GM12892 (cell line): ENCODE measurements around the gene CAMKK1.

Source experiments
- DNase-seq: peaks from one replicate; pipeline ENCODE4 v3.0.0; 2011; ENCODE audit not compliant: insufficient read length
- FAIRE-seq: peaks from 2 replicates; lab custom pipeline; 2011; peaks lifted over from hg19 to GRCh38; lab: Jason Lieb, UNC
- POLR2A ChIP-seq: IDR thresholded peaks from 2 replicates; pipeline ENCODE4 v1.6.1; 2011; ENCODE audit warnings: low read depth, low read length, control low read depth
- POLR2AphosphoS5 ChIP-seq: IDR thresholded peaks from 2 replicates; pipeline ENCODE4 v1.6.1; 2011; ENCODE audit warnings: low read depth, low read length, control low read depth
- TAF1 ChIP-seq: IDR thresholded peaks from 2 replicates; pipeline ENCODE4 v1.6.1; 2011; ENCODE audit warnings: low read depth, mild to moderate bottlenecking, control low read depth, low read length, borderline replicate concordance

The CAMKK1 gene

DNA sequence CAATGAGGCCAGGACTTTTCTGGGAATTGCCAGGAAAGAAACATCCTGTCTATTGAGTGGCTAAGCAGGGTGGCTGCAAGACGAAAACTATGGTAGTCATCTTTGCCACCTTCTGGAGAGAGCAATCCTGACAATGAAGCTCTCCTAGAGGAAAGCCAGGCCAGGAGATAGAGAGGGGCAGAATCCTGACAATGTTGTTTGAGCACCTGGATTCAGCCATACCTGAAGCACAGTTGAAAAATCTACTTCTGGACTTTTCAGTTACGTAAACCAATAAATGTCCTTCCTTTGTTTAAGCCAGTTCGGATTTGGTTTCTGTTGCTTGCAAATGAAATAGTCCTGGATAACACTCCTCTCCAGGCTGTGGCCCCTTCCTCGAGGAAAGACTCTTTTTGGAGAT lies 14.0 kb upstream of the CAMKK1 start:
- DNase-seq = no peak
- no peak for FAIRE-seq
- no peak for TF ChIP-seq POLR2A

DNA sequence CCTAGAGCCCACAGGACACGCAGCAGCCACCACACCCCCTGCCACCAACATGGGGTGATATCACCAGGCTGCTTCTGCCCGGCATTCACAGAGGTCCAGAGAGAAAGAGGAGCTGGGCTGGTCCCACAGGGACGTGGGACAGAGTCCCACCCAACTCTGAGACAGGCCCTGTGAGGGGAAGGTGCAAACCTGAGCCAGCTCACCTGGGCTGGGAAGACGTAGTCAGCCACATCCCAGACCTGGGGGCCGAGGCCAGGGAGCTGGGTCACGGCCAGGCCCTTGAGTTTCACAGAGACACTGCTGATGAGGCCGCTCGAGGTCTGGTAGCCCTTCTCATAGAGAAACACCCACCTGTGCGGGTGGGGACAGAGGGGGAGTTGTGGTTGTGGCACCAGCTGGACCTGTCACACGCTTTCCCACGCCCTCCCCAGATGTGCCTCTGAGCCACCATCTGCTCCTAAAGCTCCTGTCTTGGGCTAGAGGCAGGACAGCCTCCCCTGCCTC lies 12.2 kb upstream of the CAMKK1 start:
- TF ChIP-seq TAF1 = 0 out of 2 replicates have a peak, but pooled peaks have one; percentile 11
- no peak for TF ChIP-seq POLR2AphosphoS5
- DNase-seq (no peak), FAIRE-seq (no peak)

DNA sequence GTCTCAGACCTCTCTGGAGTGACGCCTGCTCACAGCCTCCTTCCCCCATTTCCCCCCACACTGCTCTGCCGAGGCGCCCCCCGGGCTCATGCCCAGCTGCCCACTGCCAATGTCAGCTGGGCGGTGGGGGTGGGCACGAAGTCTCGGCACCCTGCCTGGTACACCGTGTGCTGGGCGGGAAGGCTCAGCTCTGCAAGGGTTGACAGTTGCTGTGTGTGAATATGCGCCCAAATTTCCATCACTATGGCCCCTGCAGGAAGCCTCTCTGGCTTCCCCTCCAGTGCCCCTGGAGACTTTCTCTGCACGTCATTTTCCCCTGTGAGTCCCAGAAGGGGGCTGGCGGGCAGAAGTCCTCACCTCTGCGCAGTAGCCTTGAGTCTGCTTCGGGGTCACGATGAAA lies 11.6 kb upstream of the CAMKK1 start:
- FAIRE-seq = peak; percentile 73
- TF ChIP-seq TAF1 (no peak), POLR2AphosphoS5 (no peak), POLR2A (no peak)
- DNase-seq = no peak

DNA sequence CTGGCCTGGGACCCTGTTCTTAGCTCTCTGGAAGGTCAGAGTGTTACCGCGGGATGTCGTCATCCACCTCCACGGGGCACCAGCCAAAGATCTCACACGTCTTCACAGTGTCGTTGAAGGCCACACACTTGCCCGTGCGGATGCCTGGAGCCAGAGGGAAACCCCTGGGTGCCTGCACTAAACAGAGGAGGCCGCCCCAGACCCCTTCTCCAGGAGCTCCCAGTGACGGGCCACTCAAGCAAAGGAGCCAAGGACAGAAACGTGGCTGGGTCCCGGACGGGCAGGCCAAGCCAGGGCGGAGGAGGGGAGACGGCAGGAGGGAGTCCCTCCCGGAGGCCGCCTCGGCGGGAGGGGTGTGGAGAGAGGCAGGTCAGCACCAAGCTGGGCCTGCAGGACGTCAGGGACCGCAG lies 11.0 kb upstream of the CAMKK1 start:
- no peak for FAIRE-seq
- TF ChIP-seq TAF1 (no peak), POLR2AphosphoS5 (no peak), POLR2A (no peak)
- no peak for DNase-seq

DNA sequence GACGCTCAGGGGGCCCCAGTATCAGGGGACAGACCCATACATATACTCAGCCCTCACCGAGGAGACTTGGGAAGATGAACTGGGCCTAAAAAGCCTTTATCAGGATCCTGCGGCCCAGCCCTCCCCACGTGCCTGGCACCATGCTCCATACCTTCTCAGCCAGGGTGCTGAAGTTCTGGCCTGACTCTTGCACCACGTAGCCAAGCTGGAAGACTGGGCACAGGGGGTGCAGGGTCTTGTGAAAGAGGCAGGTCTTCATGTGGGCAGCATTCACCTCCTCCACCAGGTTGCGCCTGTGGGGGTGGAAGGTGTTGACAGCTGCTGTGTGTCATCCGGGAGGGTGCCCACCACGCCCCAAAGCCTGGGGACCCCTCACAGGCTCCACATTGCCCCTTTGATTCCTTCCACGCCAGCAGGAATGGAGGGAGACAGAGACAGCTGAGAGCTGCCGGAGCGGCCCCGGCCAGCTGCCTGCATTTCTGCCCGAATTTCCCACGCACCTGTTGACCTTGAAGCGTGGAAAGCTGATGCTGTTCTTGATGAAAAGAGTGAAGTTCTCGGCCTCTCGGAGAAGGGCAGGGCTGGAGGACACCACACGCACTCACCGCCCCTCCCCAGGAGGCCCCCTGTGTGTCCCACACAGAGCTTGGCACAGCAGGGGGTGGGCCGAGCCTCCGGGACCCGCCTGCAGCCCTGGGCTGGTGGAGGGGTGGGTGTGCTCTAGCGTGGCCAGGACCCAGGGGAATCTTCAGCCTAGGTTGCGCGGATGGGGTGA lies 10.4 kb upstream of the CAMKK1 start:
- FAIRE-seq (no peak), DNase-seq (no peak)
- TF ChIP-seq POLR2A (no peak), TAF1 (no peak), POLR2AphosphoS5 (no peak)

DNA sequence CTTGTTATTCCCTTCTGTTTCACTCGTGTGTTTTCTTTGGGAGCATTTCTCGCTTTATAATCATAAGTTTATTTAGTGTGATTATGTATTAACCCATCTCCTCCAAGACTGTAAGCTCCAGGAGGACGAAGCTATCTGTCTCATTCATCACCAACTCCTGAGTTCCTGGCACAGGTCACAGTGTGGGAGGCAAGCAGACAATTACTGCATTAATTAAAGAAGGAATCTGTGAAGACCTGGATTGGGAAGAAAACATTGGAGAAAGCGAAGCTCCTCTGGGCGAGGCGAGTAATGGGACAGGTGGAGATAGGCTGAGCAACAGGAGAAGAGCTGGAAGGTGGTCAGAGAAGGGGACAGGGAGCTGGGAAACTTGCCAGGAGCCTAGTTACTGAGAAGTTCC lies 7.8 kb upstream of the CAMKK1 start:
- FAIRE-seq (no peak), DNase-seq (no peak)
- no peak for TF ChIP-seq POLR2A
- no peak for TF ChIP-seq TAF1

DNA sequence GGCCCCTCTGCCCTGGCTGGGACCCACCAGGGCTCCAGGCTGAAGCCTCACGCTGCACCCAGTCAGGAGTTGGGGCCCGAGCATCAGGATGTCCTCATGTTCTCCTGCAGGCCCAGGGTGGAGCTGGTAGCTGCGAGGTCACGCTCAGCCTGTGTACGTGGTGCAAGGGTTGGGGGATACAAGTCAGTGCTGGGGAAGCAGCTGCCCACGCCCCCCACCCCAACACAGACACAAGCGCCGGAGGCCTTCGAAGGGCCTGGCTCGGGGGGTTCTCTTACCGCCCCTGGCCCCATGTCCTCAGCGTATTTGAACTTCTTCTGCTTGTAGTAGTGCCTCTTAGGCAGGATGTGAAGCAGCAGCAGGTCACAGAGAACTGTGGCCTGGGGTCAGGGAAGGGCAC lies 4.9 kb upstream of the CAMKK1 start:
- TF ChIP-seq TAF1 (no peak), POLR2AphosphoS5 (no peak), POLR2A (no peak)
- FAIRE-seq (no peak), DNase-seq (no peak)

DNA sequence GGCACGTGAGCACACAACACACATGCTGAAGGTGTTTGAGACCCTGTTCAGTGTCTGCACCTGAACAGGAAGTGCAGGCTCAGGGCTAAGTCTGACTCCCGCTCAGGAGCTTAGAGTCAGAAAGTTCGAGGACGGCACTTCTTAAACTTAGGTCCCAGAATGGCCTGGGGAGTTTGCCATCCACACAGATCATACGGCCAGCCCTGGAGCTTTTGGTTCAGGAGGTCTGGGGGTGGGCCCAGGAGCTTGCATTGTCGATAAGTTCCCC lies 4.0 kb upstream of the CAMKK1 start:
- DNase-seq = no peak
- FAIRE-seq = no peak
- TF ChIP-seq POLR2A (no peak), POLR2AphosphoS5 (no peak), TAF1 (no peak)

DNA sequence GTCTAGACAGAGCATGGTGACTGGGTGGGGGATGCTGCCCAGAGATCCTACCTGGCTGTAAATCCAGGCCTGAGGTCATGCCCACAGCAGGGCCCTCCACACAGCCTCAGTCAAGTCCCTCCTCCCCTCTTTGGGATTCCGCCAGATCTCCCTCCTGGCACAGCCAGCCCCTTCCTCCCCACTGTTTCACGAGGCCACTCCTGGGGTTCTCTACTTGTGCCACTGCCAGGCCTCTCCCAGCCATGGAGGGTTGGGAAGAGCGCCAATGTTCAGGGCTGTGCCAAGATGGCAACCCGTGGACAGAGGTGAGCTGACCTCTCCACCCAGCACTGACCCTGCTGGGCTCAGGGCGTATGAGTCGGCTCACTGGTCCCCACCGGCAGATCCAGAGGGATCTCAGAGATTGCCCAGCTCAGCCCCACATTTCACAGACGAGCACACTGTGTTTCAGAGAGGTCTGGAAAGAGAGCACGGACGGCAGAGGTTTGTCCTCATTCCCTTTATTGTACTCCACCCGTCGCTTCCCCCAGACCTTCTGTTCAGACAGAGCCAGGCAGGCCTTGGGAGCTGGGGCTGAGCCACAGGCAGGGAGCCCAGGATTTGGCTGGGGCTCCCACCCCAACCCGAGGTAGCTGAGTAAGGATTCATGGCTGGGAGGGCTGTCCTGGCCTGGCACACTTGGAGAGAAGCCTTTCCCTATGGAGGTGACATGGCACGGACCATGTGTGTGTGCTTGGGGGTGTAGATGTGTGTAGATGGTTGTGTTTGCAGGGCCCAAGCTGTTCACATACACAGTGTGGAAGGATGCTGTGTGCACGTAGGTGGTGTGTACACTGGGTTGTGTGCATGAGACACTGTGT lies 3.5 kb upstream of the CAMKK1 start:
- no peak for DNase-seq
- no peak for FAIRE-seq
- no peak for TF ChIP-seq POLR2A
- no peak for TF ChIP-seq TAF1
- TF ChIP-seq POLR2AphosphoS5 = no peak

DNA sequence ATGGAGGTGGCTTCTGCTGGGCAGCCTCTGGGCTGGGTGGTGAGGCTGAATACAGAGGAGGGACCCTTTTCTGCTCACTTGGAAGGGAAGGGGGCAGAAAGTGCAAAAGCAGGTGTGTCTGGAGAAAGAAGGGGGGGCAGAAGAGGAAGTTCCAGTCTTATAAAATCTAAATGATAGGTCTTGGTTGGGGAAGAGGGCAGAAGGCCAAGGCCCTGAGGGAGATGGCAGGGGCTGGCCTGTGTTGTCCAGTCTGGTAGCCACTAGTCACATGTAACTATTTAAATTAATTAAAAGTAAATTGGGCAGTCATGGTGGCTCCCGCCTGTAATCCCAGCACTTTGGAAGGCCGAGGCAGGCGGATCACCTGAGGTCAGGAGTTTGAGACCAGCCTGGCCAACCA lies 2.5 kb upstream of the CAMKK1 start:
- TF ChIP-seq POLR2AphosphoS5 (no peak), POLR2A (no peak)
- FAIRE-seq (no peak), DNase-seq (no peak)

DNA sequence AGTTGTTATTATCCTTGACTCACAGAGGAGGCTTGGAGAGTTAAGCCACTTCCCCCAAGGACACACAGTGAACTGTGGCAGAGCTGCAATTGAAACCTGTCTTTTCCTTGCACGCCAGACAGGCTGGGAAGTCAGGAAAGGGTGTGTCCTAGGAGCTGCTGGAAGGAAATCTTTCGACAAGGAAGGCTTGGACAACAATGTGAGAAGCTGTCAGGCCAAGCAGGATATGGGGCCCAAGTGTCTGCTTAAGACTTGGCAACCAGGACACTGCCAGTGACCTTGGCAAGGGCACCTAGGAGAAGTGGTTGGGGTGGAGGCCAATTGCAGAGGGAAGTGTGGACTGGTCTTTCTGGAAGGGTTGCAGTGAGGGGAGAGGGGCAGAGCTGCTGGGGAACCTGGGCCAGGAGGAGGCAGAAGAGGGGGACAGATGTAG lies 2.1 kb upstream of the CAMKK1 start:
- no peak for DNase-seq
- no peak for TF ChIP-seq POLR2A
- TF ChIP-seq TAF1 = no peak
- TF ChIP-seq POLR2AphosphoS5 = no peak
- no peak for FAIRE-seq

DNA sequence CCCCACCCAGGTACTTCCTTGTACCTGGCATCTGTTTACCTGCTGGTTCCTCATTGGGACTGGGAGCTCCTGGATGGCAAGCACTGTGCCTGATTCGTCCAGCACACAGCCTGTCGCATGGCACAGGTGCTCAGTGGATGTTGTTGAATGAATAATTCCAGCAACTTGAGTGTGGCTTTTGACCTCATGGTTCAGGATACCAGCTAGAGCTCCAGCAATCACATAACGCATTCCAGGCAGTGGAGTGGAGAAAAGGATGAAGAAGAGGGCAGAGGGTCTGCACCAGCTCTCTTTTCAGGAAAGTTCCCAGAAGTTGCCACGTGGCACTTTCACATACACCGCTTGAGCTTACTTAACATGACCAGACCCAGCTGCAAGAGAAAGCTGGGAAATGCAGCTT lies 1.3 kb upstream of the CAMKK1 start:
- FAIRE-seq (no peak), DNase-seq (no peak)
- TF ChIP-seq TAF1 (no peak), POLR2AphosphoS5 (no peak), POLR2A (no peak)
